Measurements from ENCODE around the gene DCDC2. TPM values are rescaled to one million over a fixed set of nuclear protein-coding genes. Genes with fewer than 3 reads are reported as not detected.
"Not testable (repeated sequence)": the region's sequence is repeated elsewhere in the genome, so short reads cannot be mapped to it uniquely, and the experiment has no call there.

Gene DCDC2
- total RNA-seq, 1 donor from 2014 or later, result not detected

DNA sequence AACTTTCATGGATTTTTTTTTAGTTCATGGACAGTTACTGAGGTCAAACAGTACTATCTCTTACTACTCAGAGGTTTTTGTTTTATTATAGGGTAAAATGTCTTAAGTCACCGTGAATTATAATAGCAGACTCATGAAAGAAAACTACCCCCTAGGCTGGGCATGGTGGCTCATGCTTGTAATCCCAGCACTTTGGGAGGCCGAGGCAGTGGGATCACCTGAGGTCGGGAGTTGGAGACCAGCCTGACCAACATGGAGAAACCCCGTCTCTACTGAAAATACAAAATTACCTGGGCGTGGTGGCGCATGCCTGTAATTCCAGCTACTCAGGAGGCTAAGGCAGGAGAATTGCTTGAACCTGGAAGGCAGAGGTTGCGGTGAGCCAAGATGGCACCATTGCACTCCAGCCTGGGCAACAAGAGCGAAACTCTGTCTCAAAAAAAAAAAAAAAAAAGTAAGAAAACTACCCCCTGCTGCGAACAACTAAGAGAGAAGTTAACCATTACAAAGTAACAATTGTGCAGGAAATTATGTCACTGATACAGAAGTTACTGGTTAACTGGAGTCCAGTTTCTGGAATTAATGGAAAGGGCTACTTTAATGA lies 25.1 kb upstream of the DCDC2 start:
- DNase-seq (ENCODE audit: missing footprints); ATAC-seq; intact Hi-C loops (cut with DNase I): not testable (repeated sequence)

DNA sequence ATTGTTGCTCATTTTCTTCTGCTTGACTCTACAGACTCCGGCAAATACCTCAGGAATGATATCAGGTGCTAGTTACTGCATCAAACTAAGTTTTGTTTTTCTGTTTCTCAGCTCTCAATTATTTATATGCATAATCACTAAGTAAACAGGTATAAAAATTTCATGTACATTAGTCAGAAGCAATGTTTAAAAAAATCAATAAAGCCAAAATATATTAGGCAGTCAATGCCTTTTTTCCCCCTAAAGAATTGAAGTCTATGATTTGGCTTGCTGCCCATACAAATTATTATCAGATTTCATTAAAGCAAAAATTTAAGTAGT lies 24.3 kb upstream of the DCDC2 start:
- no peak for DNase-seq (ENCODE audit: missing footprints)
- no peak for ATAC-seq
- intact Hi-C loops (cut with DNase I), result no loop called here

DNA sequence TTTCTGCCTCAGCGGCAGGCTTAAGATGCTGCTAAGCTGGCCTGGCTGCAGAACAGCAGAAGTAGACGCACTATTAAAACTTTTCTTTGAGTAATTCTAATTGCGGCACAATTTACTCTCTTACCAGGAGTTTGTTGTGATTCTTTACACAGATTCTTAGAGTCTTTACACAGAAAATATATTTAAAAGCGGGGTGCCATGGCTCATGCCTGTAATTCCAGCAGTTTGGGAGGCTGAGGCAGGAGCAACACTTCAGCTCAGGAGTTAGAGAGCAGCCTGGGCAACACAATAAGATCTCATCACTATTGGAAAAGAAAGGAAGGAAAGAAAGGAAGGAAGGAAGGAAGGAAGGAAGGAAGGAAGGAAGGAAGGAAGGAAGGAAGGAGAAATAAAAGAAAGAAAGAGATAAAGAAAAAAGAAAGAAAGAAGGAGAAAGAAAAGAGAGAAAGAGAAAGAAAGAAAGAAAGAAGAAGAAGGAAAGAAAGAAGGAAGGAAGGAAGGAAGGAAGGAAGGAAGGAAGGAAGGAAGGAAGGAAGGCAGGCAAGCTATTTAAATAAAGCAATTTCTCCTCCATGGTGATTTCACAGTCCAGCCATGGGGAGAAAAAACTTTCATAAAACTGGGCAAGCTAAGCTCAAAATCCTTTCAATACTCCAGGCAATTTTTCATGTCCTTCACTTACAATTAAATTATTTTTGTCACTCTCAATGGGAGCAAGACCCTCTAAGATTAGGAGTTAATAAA lies 23.8 kb upstream of the DCDC2 start:
- DNase-seq (ENCODE audit: missing footprints), result no peak
- ATAC-seq, result no peak
- intact Hi-C loops (cut with DNase I), result no loop called here

DNA sequence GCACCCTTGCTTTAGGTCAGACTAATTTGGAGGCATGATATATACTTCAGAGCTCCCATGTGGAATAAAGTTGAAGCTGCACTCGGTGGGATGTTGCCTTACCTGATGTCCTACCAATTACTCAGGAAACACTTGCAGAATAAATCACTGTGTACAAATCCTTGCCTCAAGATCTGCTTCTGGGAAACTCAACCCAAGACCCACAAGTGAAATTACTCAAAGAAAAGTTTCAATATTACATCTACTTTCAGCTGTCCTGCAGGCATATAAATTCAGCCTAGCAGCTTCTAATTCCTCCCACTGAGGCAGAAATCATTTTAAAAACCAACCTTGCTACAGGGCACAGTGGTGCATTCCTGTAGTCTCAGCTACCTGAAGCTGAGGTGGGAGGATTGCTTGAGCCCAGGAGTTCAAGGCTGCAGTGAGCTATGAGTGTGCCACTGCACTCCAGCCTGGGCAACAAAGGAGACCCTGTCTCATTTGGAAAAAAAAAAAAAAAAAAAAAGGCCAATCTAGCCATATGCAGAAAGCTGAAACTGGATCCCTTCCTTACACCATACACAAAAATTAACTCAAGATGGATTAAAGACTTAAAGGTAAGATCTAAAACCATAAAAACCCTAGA lies 20.7 kb upstream of the DCDC2 start:
- DNase-seq (ENCODE audit: missing footprints) (no peak), ATAC-seq (no peak)
- intact Hi-C loops (cut with DNase I), result no loop called here

DNA sequence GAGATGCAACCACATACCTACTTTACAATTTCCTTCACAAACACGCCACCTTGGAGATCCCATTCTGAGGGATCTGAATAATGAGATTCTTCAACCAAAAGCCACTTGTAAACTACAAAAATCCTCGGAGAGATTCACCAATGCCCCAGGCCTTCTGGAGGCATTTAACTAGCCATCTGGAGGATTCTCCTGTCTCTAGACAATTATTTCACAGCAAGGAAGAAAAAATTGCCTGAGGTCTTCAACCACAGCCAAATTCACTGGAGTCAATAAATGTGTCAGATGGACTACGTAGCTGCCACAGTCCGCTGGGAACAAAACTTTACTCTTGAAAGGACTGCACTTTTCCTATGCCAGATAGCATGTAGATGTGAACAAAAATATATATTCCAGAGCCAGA lies 19.0 kb upstream of the DCDC2 start:
- DNase-seq (ENCODE audit: missing footprints) (no peak), ATAC-seq (no peak)
- intact Hi-C loops (cut with DNase I), result no loop called here

DNA sequence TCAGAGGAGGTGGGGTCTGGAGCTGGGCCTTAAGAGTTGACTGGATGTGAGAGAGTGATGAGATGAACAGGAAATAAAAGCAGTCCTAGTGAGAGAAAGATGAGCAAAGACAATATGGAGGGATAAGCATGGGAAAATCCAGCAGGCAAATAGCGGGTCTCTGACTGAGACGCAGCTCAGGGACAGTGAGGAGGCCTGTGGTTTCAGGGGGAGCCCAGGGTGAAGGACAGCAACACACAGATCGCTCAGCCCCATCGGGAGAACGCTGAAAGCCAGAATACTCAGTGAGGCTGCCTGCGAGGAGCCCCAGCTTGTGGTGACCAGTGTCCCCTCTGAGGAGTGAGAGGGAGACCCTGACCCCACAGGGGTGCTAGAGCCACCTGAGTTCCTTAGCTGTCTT lies 16.8 kb upstream of the DCDC2 start:
- intact Hi-C loops (cut with DNase I), result no loop called here
- ATAC-seq, result no peak
- no peak for DNase-seq (ENCODE audit: missing footprints)

DNA sequence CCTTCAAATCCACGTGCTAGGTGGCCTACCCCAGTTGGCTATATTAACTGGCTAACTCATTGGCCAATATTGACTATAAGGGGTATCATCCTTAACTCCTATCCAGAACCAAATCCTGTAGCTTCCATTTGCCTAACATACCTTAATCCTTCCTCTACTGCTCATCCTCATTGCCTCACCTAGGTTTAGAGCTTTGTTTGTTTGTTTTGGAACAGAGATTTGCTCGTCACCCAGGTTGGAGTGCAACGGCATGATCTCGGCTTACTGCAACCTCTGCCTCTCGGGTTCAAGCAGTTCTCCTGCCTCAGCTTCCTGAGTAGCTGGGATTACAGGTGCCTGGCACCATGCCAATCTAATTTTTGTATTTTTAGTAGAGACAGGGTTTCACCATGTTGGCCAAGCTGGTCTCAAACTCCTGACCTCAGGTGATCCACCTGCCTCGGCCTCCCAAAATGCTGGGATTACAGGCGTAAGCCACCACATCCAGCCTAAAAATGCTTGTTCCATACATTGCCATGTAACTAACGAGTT lies 7.3 kb upstream of the DCDC2 start:
- intact Hi-C loops (cut with DNase I); ATAC-seq; DNase-seq (ENCODE audit: missing footprints): not testable (repeated sequence)

DNA sequence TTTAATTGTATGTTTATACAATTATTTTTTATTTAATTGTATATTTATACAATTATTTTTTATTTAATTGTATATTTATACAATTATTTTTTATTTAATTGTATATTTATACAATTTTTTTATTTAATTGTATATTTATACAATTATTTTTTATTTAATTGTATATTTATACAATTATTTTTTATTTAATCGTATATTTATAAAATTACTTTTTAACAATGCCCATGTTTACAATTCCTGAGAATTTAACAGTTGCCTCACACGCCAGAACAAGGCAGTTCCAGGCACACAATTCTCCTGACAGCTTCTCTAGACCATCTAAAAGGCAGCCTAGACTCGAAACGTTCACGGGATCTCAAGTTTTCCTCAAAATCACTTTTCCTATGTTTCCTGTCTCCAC lies 4.5 kb upstream of the DCDC2 start:
- ATAC-seq; intact Hi-C loops (cut with DNase I): not testable (repeated sequence)

DNA sequence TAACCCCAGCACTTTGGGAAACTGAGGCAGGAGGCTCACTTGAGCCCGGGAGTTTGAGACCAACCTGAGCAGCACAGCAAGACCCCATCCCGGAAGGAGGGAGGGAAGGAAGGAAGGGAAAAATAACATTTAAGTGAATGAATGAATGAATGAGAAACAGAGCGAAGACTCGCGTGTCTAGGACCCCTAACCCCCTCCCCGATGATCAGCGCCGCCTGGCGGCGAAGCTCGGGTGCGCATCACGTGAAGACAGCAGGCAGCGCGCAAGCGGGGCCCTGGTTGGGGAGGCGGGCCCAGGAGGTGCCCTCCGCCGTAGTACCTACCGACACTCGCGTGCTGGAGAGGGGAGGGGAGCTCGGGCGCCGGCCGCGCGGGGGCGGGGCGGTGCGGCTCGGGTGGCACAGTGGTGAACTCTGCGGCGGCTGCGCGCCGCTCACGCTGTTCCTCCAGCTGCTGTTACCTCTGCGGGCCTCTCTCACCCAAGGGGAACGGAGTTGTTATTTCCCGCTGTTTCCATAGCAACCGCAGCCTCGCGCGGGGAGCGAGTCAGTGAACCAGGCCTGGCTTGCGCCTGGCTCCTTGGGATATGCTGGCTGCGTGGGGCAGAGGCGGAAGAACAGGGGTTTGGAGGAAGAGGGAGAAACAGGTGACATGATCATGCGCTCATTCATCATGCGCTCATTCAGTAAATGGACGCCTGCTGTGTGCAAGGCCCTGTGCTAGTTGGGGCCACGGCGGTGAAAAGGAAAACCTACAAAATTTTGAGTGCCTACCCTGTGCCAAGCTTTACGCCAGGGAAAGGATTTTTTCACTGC lies 2.0 kb upstream of the DCDC2 start:
- DNase-seq (ENCODE audit: missing footprints), result peak; percentile 80
- intact Hi-C loops (cut with DNase I), result no loop called here
- ATAC-seq, result peak; percentile 77

More for the DNA sequence above, 4.5 kb upstream of the DCDC2 start:
- DNase-seq (ENCODE audit: missing footprints), result not testable (repeated sequence)

DNA sequence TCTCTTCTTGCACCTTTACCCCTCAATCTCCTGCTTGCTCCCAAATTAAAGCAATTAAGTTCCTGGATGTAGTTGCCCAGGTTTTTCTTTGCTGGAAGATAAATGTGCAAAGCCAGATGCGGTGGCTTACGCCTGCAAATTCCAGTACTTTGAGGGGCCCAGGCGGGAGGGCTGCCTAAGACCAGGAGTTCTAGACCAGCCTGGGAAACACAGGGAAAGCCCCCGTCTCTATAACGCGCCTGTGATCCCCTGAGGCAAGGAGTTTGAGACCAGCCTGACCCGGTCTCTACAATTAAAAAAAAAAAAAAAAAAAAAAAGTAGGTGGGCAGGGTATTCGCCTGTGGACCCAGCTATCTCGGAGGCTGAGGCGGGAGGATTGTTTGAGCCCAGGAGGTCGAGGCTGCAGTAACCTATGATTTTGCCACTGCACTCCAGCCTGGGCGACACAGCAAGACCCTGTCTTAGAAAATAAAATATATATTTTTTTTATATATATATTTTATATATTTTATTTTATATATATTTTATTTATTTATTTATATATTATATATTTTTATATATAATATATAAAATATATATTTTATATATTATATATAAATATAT lies 461 bp upstream of the DCDC2 start:
- intact Hi-C loops (cut with DNase I), result no loop called here
- ATAC-seq, result no peak
- no peak for DNase-seq (ENCODE audit: missing footprints)

DNA sequence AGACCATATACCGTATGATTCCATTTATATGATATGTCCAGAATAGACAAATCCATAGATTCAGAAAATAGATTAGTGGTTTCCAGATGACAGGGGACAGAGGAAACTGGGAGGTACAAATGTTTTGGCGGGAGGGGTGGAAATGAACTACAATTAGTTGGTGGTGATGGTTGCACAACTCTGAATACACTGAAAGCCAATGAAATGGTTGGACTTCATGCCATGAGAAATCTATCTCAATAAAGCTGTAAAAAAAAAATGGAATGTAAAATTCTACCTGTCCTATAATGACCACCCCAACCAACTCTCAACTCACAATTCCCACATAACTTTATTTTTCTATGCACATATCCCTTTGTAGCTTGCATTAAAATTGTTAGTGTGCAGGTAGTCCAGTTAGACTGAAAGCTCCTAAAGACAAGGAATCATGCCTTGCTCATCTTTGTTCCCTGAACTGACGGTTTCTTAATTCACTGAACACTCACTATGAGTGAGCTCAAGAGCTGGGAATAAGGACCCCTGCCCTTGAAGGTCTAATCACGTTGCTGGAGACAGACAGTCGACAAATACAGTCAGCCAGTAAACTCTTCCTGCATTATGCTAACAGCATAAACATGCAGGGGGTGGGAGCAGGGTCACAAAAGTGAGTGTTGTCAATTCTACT lies 1.4 kb downstream of the DCDC2 start:
- no peak for ATAC-seq
- intact Hi-C loops (cut with DNase I), result no loop called here
- DNase-seq (ENCODE audit: missing footprints), result no peak

DNA sequence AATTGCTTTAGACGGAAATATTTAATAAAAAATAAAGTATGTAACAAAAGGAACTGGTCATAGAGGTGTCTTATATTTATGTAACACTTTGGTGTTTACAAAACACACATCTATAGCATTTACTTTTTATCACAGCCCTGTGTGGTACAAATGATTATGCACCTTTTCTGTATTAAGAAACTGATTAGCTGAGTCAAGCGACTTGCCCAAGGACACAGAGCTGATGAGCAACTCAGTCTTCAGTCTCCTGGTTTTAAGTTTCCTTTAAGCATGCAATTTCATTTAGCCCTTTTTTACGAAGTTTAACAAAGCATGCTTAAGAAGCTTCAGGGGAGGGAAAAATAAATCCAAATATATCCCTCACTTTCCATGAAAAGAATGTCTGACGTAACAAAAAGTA lies 2.5 kb downstream of the DCDC2 start:
- intact Hi-C loops (cut with DNase I), result no loop called here
- ATAC-seq (no peak), DNase-seq (ENCODE audit: missing footprints) (no peak)

DNA sequence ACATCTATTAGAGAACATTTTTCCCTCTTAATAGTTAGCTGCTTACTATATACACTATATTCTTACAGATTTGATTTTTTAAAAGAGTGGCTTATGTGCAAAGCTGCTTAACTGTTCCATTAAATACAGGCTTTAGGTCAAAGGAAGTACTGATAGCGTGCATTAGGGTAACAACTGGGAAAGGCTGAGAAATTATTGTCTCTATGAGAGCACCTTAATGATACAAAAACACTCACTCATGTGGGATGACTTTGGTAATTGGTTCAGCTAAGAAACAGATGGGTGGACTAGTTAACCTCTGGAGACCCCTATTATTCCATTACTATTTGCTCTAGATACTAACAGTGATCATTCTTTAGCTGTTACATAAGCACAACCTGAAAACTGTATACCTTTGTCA lies 4.0 kb downstream of the DCDC2 start:
- DNase-seq (ENCODE audit: missing footprints), result no peak
- intact Hi-C loops (cut with DNase I), result no loop called here
- ATAC-seq, result no peak

DNA sequence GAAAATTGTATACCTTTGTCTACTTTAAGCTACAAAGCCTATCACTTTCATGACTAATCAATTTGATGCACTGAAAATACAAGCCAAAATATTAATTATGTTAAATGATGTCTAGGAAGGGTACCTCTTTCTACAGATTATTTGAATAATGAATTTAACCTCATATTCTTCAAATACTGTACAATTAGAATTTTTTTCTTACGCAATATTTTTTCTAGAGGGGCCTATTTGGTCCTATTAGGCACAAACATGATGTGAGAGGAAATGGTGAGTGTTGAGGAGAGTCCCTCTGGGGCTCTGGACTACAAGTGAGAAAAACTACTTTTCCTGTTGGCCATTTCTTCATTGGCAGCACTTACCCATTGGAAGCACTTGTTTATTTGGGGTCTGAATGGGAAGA lies 5.4 kb downstream of the DCDC2 start:
- intact Hi-C loops (cut with DNase I), result no loop called here
- ATAC-seq (no peak), DNase-seq (ENCODE audit: missing footprints) (no peak)

DNA sequence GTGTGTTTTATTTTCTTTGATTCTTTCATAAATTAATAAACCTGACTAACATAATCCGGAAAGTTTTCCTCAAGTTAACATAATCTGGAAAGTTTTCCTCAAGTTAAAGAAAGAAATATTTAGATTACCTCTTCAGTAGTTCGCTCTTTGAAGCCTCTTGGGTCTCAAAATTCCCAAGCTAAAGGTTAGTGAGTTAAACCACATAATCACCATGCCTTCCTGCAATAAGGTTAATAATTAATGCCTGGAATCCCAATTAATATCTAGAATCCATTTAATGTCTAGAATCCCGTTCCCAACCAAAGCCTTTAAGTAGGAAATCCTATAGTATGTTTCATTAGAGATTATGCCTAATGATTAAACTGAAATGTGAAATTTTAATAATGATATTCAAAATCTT lies 12.9 kb downstream of the DCDC2 start:
- intact Hi-C loops (cut with DNase I), result no loop called here
- no peak for DNase-seq (ENCODE audit: missing footprints)

DNA sequence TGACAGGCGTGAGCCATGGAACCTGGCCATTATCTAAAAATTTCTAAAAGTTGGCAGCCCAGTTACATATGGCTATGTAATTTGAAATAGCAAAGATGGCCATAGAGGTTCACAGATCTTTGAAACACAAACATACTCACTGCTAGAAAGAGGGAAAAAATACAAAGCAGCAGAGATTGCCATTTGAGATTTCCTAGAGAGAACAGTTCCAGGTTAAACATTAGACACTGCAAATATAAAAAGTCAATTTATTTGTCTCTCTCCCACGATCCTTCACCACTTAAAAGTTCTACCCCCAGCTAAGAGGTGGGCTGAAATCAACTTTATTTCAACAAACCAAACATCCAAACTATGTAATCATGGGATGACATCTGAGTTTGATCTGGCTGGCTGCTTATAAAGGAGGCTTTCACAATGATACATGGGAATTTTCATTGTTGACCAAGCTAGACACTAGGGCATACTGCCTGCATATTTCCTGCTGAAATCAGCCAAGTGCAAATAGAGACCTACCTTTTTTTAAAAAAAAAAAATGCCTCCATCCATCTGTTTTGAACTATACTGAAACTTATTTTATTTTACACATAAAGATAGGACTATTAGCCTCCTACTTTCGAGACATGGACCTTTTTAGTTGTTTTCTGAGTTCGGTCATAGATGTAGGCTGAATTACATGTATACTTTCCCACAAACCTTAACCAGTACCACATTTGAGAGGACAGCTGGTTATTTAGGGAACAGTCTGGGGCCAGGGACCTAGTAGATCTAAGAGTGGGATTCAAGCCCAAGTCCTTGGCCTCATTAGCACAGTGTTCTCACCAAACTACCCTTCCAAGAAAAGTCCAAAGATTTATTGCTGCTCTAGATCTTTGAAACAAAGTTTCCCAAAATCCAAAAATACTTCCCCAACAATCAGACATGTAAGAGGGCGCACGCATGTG lies 16.6 kb downstream of the DCDC2 start:
- no peak for ATAC-seq
- DNase-seq (ENCODE audit: missing footprints), result no peak
- intact Hi-C loops (cut with DNase I), result no loop called here

More for the DNA sequence above, 12.9 kb downstream of the DCDC2 start:
- ATAC-seq, result no peak

DNA sequence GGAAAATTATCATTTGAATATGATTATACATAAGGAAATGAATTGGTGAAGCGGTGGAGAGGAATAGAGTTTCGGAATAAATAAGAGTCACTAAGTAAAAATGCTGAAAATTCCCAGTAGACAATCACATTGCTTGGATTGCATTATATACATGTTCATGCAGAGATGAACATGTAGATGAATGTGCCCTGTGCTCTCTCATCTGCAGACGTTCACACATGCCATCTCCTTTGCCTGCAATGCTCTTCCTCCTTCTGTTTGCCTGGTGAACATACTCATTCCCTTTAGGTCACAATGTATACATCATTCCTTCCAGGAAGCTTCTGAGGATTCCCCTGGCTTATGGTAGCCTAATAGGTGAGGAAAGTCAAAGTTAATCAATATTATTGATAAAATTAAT lies 17.9 kb downstream of the DCDC2 start:
- DNase-seq (ENCODE audit: missing footprints) (no peak), ATAC-seq (no peak)
- intact Hi-C loops (cut with DNase I), result no loop called here

Data from Right ventricle myocardium inferior (tissue), 1 donor.